Neural crest cell (in vitro differentiated cells): ENCODE data around the gene ADAMTS2. TPM values are rescaled to one million over a fixed set of nuclear protein-coding genes. Genes with fewer than 3 reads are reported as not detected.

Experiments used
- DNase-seq: peaks from one replicate; pipeline ENCODE4 v3.0.0; 2021; ENCODE audit warnings: low read depth, mixed read lengths, low spot score
- H3K27ac Mint-ChIP-seq: one replicate; pipeline ENCODE4 v1.8.0; 2021; ENCODE audit warnings: mild to moderate bottlenecking, mixed read lengths; ENCODE audit not compliant: unreplicated experiment
- H3K27me3 Mint-ChIP-seq: 2 replicates; pipeline ENCODE4 v1.8.0; 2021; ENCODE audit warnings: low read depth, mild to moderate bottlenecking, mixed read lengths
- H3K36me3 Mint-ChIP-seq: 2 replicates; pipeline ENCODE4 v1.8.0; 2021; ENCODE audit warnings: low read depth, mild to moderate bottlenecking, mixed read lengths
- H3K4me1 Mint-ChIP-seq: 2 replicates; pipeline ENCODE4 v1.8.0; 2021; ENCODE audit warnings: mixed read lengths
- H3K4me3 Mint-ChIP-seq: one replicate; pipeline ENCODE4 v1.8.0; 2021; ENCODE audit warnings: mild to moderate bottlenecking, mixed read lengths
- H3K9me3 Mint-ChIP-seq: 2 replicates; pipeline ENCODE4 v1.8.0; 2021; ENCODE audit warnings: mixed read lengths
- CTCF ChIP-seq: fragments of 200-600 bp; sonication (generic); conservative IDR thresholded peaks from 2 replicates; pipeline ENCODE4 v1.5.0; 2021; ENCODE audit warnings: antibody characterized with exemption, mild to moderate bottlenecking
- total RNA-seq: library from RNA; stranded (reverse); gene quantifications from 2 replicates; pipeline ENCODE4 v1.2.1, GENCODE V29; 2021

The ADAMTS2 gene
- total RNA-seq, 1 donor from 2014 or later, result 1.5 TPM

GRCh38 chr5:179203248-179203647 lies 142.0 kb downstream of the ADAMTS2 start:
- no peak for TF ChIP-seq CTCF
- Mint-ChIP-seq H3K27me3 (no peaks in the 10 kb centered on the region), H3K4me3 (no peak overlapping the region), H3K9me3 (no peaks in the 10 kb centered on the region), H3K27ac (peak overlapping the region; percentile 19), H3K36me3 (no peaks in the 10 kb centered on the region), H3K4me1 (peaks cover 21% of the 10 kb centered on the region)
- DNase-seq, result no peak

- Mint-ChIP-seq H3K4me3 (no peak overlapping the region), H3K27ac (no peak overlapping the region), H3K27me3 (no peaks in the 10 kb centered on the region), H3K36me3 (no peaks in the 10 kb centered on the region), H3K9me3 (no peaks in the 10 kb centered on the region), H3K4me1 (peaks cover 21% of the 10 kb centered on the region)
- no peak for DNase-seq
- no peak for TF ChIP-seq CTCF
These were observed 143.3 kb downstream of the ADAMTS2 start for GRCh38 chr5:179201986-179202385.

GRCh38 chr5:179199246-179199645 lies 146.0 kb downstream of the ADAMTS2 start:
- TF ChIP-seq CTCF, result no peak
- DNase-seq, result no peak
- H3K27me3 Mint-ChIP-seq, result no peaks in the 10 kb centered on the region

GRCh38 chr5:179198825-179199224 lies 146.4 kb downstream of the ADAMTS2 start:
- Mint-ChIP-seq H3K27me3 (no peaks in the 10 kb centered on the region), H3K27ac (no peak overlapping the region), H3K4me3 (no peak overlapping the region), H3K4me1 (peaks cover 18% of the 10 kb centered on the region), H3K36me3 (no peaks in the 10 kb centered on the region), H3K9me3 (no peaks in the 10 kb centered on the region)
- no peak for TF ChIP-seq CTCF
- no peak for DNase-seq

More at GRCh38 chr5:179199246-179199645, 146.0 kb downstream of the ADAMTS2 start:
- H3K36me3 Mint-ChIP-seq, result no peaks in the 10 kb centered on the region
- H3K9me3 Mint-ChIP-seq, result no peaks in the 10 kb centered on the region
- H3K4me1 Mint-ChIP-seq, result peaks cover 21% of the 10 kb centered on the region
- no peak overlapping the region for H3K4me3 Mint-ChIP-seq
- H3K27ac Mint-ChIP-seq, result no peak overlapping the region

- Mint-ChIP-seq H3K4me1 (peaks cover 16% of the 10 kb centered on the region), H3K27me3 (no peaks in the 10 kb centered on the region), H3K36me3 (no peaks in the 10 kb centered on the region), H3K9me3 (no peaks in the 10 kb centered on the region), H3K27ac (no peak overlapping the region), H3K4me3 (no peak overlapping the region)
- TF ChIP-seq CTCF, result no peak
- DNase-seq, result no peak
These were observed 148.7 kb downstream of the ADAMTS2 start for GRCh38 chr5:179196405-179197079.
